NB4 (cell line): ENCODE measurements around the gene FAM107B.

Experiments
- DNase-seq: peaks from one replicate; pipeline ENCODE4 v3.0.0; 2010; ENCODE audit warnings: low read depth
- H3K4me3 ChIP-seq: one replicate; pipeline ENCODE4 v1.5.1; 2011; ENCODE audit warnings: mild to moderate bottlenecking, low read depth, low read length, moderate library complexity
- CTCF ChIP-seq: IDR thresholded peaks from one replicate; pipeline ENCODE4 v1.5.1; 2012; ENCODE audit warnings: low read depth, low read length
- MAX ChIP-seq: IDR thresholded peaks from 2 replicates; pipeline ENCODE4 v1.6.1; 2011; ENCODE audit warnings: low read depth, low read length
- MYC ChIP-seq: IDR thresholded peaks from 2 replicates; pipeline ENCODE4 v1.6.1; 2011; ENCODE audit warnings: low read depth, low read length
- POLR2A ChIP-seq: IDR thresholded peaks from 2 replicates; pipeline ENCODE4 v1.6.1; 2011; ENCODE audit warnings: mild to moderate bottlenecking; ENCODE audit not compliant: insufficient read length; ENCODE audit errors: extremely low read depth

FAM107B gene

GRCh38 chr10:14536241-14537213 is 238.2 kb downstream of the FAM107B start:
- TF ChIP-seq CTCF = peak; percentile 48
- TF ChIP-seq MYC = no peak
- DNase-seq = peak; percentile 64
- H3K4me3 ChIP-seq = no peak overlapping the region

- no peak overlapping the region for H3K4me3 ChIP-seq
- DNase-seq = no peak
- TF ChIP-seq MYC (no peak), CTCF (no peak), MAX (no peak), POLR2A (no peak)
These were observed 239.1 kb downstream of the FAM107B start for GRCh38 chr10:14535457-14536130.

- no peak for TF ChIP-seq MYC
- TF ChIP-seq MAX = no peak
- TF ChIP-seq POLR2A = no peak
- TF ChIP-seq CTCF = no peak
- no peak overlapping the region for H3K4me3 ChIP-seq
- no peak for DNase-seq
These were observed 240.5 kb downstream of the FAM107B start for GRCh38 chr10:14534152-14534551.

GRCh38 chr10:14533295-14533694 is 241.4 kb downstream of the FAM107B start:
- H3K4me3 ChIP-seq = no peak overlapping the region
- DNase-seq = no peak
- TF ChIP-seq CTCF (no peak), POLR2A (no peak), MYC (no peak), MAX (no peak)

- no peak for TF ChIP-seq CTCF
- TF ChIP-seq POLR2A = no peak
- no peak for TF ChIP-seq MYC
- no peak for TF ChIP-seq MAX
- no peak for DNase-seq
- H3K4me3 ChIP-seq = no peak overlapping the region
These were observed 242.0 kb downstream of the FAM107B start for GRCh38 chr10:14532473-14533251.
